DOHH2 (cell line): ENCODE data around the gene COL26A1.

ENCODE experiments used
- CTCF ChIP-seq: fragments of 200-600 bp; sonication (generic); IDR thresholded peaks from one replicate; pipeline ENCODE4 v1.5.1; 2014; ENCODE audit warnings: antibody characterized with exemption, mild to moderate bottlenecking, low read depth, low read length; ENCODE audit not compliant: poor library complexity, severe bottlenecking
- EZH2phosphoT487 ChIP-seq: fragments of 200-600 bp; sonication (generic); IDR thresholded peaks from 2 replicates; pipeline ENCODE4 v1.6.1; 2017; ENCODE audit warnings: borderline replicate concordance, mild to moderate bottlenecking, antibody characterized with exemption, low read length, moderate library complexity, mixed read lengths

DNA sequence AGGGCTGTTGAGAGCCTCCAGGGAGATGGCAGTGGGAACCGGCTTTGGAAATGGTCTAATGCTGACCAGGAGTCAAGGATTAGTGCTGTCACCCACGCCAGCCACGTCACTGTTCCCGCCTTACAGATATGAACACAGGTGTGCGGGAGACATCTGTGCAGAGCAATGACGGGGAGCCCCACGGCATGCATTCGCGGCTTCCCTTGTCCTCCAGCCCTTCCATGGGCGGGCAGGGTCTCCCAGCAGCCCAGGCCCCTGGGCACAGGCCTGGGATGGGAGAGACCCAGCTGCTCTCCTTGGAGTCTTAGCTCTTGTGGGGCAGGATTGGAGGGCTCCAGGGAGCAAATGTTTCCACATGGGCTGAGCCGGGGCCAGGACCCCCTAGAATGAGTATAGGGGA, 172.2 kb downstream of the COL26A1 start:
- TF ChIP-seq CTCF (no peak), EZH2phosphoT487 (no peak)
